GM18507 (cell line): ENCODE data around the gene LRRIQ4.
A peak's percentile ranks its signal among the peaks of the same experiment; 100 is the strongest.

Source experiments
- DNase-seq: peaks from one replicate; pipeline ENCODE4 v3.0.0; 2011; ENCODE audit warnings: low read depth; ENCODE audit not compliant: insufficient read length; ENCODE audit errors: extremely low spot score
- FAIRE-seq: peaks from 2 replicates; lab custom pipeline; 2011; peaks lifted over from hg19 to GRCh38; lab: Jason Lieb, UNC

Gene LRRIQ4

DNA sequence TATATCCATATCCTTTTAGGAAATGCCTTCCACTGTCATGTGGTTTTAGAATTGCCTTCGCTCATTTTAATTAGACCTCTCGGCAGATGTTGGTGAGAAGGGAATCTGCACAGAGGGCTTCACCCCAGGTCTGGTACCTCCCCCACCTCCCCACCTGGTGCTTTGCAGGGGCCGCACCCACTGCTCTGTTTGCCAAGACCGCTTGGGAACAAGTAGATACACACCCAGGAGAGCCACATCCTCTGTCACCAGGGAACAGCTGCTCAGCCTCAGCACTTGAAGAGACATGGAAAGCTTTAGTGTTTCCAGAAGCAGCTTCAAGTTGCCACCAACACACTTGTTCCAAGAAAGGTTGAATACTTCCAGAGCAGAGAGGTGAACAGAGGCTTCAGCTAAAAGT is 35.2 kb downstream of the LRRIQ4 start:
- FAIRE-seq: no peak
- no peak for DNase-seq

DNA sequence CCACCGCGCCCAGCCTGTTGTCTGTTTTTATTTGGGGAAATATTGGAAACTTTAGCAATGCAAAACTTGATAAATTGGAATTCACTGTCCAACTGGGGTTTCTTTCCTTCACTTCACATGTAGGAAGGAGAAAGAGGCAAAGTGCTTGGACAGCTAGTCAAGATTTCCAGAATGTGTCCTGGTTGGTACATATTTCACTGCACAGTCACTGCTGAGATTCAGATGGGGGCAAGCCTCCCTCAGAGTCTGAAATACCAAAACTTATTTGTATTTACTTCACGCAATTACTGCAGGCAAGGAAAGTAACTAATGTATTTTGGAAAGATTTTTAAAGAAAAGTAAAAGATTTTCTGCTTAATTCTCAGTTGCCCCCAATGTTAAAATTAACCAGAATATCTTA is 36.1 kb downstream of the LRRIQ4 start:
- FAIRE-seq (no peak), DNase-seq (no peak)

DNA sequence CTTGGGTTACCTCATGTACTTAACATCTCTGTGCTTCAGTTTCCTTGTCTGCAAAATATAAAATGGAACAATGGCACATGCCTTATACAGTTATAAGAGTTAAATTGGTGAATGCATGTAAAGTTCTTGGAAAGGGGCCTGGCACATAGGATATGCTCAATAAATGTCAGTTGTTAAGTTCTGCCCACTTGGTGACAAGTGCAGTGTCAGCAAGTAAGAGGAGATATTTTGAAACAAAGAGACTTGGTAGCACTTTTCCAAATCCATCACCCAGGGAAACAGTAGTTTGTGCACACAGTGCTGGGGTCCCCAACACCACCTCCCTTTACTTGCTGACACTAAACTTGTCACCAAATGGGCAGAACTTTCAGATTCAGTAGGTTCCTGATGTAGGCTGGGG is 37.9 kb downstream of the LRRIQ4 start:
- no peak for DNase-seq

DNA sequence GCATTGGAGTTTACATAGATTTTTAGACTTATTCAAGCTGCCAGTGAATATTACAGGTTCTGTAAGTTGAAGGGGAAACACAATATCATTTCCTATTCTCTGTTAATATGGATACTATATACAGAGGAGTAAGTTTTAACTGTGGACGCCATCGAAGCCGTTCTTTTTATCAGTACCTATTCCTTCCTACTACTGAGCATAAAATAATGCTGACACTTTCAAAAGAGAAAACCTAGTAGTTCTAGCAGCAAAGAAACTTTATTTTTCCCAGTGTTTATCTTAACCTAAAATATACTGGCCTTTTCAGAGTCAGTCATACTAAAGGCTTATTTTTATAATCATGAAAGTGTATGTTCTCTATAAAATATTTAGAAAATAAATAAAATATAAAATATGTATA is 42.8 kb downstream of the LRRIQ4 start:
- FAIRE-seq: no peak

More for the DNA sequence above, 37.9 kb downstream of the LRRIQ4 start:
- FAIRE-seq: no peak

DNA sequence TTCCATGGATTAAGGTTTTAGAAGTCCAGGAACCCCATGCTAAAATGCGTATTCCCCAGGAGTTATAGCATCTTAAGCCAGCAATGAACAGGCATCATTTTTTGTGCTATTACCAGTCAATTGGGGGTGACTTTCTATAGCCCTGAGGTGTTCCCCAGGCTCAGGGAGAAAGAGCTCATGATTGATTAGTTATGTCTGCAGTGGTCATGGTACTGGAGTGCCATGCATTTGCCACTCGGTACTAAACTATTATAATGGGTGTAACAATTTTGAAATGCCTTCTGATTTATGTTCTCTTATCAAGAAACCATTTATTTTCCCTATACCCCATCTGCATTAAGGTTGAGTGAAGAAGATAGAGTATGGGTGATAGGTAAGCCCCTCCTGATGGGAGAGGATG is 45.1 kb downstream of the LRRIQ4 start:
- DNase-seq (no peak), FAIRE-seq (no peak)

More for the DNA sequence above, 42.8 kb downstream of the LRRIQ4 start:
- DNase-seq: no peak

DNA sequence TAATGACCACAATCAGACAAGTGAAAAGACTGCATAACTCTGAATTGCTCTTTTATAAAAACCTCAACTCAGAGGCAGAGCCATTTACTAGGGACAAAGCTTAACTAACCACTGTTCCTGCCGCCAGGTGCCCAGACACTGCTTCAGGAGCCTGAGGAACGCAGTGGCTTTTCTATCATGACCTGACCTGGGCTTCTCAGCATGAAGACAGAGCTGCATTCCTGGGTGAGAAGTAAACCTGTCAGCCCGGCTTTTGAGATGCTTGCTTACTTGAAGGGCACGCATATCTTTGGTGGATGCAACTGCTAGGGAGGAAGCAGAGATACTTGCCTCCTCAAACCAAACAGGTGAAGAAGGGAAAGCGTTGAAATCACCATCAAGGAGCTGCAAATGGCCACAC is 49.2 kb downstream of the LRRIQ4 start:
- no peak for DNase-seq
- FAIRE-seq: no peak

DNA sequence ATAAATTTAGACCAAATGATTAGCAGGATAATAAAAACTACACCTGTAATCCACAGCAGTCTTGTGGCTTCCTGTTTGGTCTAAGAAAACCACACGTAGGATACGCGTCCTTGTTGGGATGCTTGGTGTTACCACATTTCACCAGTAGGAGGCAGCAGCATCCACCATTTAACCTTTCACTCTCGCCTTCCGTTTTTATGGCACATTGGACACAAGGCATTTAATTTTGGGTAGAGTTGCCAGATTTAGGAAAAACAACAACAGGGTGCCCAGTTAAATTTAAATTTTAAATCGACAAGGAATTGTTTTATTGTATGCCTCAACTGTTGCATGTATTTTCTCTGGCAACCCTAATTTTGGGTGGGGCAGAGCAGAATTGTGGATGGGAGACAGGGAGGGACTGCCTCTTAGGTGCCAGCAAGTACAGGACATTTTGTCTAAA is 50.8 kb downstream of the LRRIQ4 start:
- FAIRE-seq (peak; percentile 85), DNase-seq (peak; percentile 32)

DNA sequence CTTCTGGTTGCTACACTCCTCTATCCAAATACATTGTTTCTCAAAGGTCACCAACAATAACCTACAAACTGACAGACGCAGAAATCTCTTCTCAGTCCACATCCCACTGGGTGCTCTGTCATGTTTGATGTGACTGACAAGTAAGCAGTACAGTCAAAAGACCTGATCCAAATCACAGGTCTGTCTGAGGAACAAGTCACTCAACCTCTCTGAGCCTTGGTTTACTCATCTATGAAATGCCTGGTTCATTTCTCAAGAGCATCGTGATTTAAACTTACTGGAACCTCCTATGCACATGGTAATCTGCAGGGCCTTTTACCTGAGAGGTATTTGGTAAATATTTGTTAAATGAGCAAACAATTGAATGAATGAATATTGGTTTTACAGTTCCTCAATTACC is 51.6 kb downstream of the LRRIQ4 start:
- FAIRE-seq (no peak), DNase-seq (no peak)

DNA sequence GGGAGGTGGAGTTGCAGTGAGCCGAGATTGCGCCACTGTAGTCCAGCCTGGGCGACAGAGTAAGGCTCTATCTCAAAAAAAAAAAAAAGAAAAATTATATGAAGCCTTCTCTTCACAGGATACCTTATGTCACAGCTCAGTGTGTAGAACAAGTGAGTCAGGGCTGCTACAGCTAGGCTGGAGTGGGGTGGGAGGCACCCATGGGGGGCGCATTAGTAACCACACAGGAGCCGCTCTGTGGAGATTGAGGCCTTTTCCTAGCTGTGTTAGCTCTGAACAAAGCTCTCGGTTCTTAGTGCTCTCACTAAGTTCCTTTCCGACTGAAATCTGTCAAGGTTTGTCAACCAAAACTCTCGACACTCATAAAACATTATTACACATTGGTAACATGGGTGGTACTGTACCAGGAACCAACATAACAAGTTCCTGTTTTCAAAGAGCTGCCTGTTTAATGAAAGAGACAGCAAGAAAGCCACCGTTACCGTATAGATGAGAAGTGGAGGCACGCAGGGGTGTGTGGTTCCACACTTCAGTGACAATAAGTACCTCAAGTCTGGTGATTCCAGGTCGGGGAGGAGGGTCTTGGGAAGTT is 52.6 kb downstream of the LRRIQ4 start:
- FAIRE-seq (no peak), DNase-seq (no peak)

DNA sequence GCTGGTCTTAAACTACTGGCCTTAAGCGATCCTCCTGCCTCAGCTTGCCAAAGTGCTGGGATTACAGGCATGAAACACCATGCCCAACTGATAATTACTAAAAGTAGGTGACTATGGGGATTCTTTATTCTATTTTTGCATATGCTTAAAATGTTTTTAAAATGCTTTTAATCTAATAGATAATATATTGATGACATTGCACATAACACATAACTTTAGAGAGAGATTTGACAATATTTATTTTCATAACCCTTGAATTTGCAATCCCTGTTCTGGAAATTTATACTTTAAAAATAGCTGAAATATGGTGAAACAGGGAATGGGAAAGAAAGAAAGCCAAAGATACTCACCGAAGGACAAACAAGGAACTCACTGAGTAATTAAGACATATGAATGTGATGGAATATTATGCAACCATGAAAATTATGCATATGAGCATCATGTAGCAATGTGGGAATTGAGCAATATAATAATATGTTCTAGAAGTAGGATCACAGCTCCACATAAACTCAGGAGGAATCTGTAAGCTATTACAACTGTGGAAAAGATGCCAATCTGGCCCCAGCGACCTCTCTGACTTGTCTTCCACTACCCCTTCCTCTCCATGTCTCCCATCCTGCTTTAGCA is 55.0 kb downstream of the LRRIQ4 start:
- FAIRE-seq (no peak), DNase-seq (no peak)

DNA sequence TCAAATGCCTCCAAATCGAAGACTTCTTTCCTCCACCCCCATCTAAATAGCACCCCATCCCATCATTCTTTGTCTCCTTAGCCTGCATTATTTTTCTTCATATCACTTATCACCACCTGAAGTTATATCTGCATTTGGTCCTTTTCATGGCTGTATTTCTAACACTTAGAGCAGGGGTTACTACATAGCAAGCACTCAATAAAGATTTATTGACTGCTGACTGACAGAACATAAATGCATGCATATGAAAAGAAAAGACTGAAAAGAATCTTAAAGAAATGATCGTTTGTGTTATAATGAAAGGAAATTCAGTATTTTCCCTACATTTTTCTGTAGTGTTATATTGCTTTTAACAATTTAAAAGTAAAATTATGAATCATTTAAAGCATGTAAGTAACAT is 55.7 kb downstream of the LRRIQ4 start:
- no peak for DNase-seq
- no peak for FAIRE-seq

DNA sequence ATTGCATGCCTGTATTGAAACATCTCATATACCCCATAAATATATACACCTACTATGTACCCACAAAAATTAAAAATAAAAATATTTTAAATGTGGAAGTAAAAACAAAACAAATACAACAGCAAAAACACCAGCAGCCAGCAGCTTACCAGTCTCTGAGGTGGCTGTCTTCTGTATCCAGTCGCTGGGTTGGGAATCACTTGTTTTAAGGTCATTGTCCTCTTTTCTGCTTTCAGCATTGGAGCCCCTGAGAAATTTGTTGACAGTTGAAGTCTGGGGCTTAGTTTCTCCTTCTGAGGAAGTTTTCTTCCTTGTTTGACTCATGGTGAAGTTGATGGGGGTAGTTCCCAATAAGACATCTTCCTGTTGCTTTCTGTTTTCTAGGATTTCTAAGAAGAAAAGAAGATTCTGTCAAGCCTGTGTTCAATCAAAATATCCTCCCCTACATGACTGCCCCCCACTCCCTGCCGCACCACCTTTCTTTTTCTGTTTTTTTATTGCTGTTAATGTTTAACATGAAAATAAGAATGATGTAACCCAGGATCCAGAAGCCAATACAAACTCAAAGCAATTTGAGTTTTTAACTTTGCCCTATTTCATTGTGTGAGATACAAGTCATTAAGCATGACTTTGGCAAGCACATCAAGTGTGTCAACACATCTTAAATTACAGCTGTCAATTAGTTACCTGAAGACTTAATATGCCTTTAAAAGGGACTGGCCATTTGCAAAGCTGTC is 57.0 kb downstream of the LRRIQ4 start, which contains the start of gene LRRC31:
LRRC31 (minus strand) TSS at position 452 of the 737 bp plus-strand sequence; CDS start at position 324, 128 bp downstream.
- FAIRE-seq (no peak), DNase-seq (no peak)

DNA sequence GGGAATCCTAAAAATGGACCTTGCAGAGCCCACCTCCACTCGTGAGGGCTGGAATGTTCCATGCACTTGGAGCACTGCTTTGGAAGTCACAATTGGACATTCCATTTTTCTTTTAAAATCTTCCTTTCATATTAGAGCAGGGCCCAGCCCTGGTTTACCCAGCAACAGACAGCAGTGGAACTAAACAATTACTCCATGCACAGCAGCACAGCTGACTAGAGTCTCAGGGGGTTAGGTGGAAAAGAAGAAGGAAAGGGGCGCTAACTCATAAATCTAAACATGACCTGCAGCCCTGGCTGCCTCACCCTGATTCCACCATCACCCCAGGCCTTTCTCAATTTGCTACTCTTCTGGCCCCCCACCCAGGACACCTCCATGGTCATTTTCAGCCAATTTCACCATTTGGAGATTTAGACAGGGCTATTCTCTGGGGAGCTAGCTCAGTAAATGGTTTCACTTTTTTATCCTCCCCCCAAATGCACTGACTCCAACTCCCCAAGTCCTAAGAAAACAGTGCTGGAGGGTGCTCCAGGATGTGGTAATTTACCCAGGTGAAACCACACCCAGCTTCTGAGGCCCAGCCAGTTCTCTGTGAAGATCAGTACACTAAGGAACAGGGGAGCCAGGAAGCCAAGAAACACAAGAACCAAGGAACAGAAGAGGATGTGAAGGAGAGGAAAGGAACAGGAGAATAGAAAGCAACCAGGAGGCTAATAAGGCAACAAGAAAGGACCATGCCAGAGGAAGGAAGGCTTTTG is 58.6 kb downstream of the LRRIQ4 start:
- no peak for FAIRE-seq
- DNase-seq: no peak

DNA sequence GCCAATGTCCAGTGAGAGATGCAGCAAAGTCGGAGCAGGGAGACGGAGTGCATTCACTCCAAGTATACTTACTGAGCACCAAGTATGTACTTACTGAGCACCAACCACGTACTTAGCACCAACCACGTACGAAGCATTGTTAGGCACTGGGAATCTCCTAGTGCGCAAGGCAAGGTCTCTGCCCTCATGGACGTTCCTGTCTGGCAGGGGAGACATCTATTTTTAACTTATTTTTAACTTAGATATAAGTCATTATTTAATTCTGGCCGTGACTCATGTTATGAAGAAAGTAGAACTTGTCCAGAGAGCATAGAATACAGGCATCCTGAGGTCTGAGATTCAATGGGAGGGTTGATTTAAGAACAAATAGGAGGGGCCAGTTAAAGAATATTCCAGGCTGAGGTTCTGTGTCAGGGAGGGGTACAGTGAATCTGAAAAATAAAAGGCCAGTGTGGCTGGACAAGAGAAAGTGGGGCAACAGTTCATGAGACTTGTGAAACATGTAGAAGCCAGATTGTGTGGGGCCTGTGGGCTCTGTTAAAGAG is 66.4 kb downstream of the LRRIQ4 start:
- FAIRE-seq: no peak
- no peak for DNase-seq

DNA sequence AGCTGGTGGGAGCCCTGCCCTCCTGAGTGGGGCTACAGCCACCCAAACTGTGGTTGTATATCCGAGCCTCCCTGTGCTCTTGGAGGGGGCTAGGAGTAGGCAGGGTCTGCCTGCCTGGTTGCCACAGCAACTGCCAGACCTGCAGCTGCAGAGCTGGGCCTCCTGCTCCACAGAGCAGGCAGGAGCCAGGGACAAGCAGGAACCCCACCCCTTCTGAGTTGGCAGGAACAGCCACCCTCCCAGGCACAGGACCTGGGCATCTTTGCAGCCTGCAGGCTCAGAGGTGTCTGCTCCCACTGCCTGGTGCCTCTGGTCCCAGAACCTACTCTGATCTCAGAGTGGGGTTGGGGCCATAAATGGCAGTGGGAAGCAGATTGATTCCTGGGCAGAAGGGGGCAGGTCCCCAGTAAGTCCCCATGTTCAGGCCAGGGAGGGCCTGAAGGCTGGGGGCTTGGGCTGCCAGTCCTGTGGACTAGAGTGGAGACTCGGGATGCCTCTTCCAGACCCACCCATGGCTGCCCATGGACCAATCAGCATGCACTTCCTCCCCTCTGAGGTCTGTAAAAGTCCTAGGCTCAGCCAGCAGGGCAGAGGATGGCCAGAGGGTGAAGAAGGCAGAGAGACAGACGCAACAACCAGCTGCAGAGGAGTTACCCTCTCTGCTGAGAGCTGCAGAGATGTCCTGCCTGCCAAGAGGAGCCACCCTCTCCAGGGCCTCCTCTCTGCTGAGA is 67.3 kb downstream of the LRRIQ4 start:
- FAIRE-seq: no peak
- no peak for DNase-seq

DNA sequence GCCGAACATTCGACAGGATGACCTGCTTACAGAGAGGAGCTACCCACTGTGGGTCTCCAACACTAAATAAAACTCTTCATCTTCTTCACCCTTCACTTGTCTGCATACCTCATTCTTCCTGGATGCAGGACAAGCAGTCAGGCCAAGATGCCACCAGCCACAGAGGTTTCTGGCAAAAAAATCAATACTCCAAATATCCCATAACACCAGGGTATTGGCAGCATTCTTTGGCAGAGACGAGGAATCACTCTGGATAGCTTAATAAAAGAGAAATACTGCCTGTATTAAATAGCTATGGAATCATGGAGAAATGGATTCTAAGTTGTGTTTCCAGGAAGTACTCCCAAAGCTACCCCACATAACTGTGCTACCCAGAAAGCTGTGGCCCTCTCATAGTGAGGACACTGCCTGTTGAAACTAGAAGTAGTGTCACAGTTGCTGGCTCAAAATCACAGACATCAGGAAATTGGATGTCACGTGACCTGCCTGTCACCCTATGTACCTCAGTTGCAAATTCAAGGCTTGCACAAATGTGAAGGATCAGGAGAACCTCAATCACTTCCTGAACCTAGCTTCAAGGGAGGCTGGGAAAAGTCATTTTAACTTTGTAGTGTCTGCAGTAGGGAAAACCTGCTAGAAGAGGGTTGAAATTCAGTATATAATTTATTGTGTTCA is 68.0 kb downstream of the LRRIQ4 start:
- FAIRE-seq (no peak), DNase-seq (no peak)

DNA sequence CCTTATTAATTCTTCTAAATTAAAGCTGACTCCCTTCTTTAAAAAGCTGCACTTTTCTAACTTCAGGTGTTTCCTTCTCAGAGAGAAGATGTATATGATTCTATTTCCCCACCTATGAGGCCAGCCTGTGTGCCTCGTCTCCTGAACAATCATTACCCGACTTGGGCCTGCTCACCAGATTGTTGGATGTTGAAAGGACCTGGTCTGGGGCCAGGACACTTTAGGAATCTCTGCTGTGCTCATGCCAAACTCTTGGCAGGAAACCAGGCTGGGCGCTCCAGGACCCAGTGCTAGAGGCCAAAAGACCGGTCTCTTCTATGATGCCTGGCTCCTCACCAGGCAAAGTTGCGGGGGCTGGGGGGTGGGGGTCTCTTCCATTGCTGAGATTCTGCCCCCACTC is 74.0 kb downstream of the LRRIQ4 start:
- no peak for FAIRE-seq
- no peak for DNase-seq
